ENCODE measurements around the gene MAN1A2. TPM values are rescaled to one million over a fixed set of nuclear protein-coding genes. Genes with fewer than 3 reads are reported as not detected.

The MAN1A2 gene
- total and polyA plus RNA-seq, 9 of the 15 experiments (the other 6 are each of a cell fraction or from before 2014, with no cell fraction given) = 4.2 to 38.4 (median 18.7) TPM

- TF ChIP-seq ELF4 (CRISPR knock-in tag; IDR thresholded peaks at IDR 0.05) (peak; percentile 32; the same call in 1 of the 2 replicates), HNRNPH1 (optimal IDR thresholded peaks at IDR 0.05; ENCODE audit: low read depth, low read length) (no peak), HBP1 (CRISPR knock-in tag; IDR thresholded peaks at IDR 0.05) (0 out of 2 replicates have a peak, but pooled peaks have one; percentile 57), MNT (conservative IDR thresholded peaks at IDR 0.05) (0 out of 4 replicates have a peak, but pooled peaks of 1 of the 2 experiments have one; percentile 15)
These were observed 3.0 kb upstream of the MAN1A2 start (continued) for GRCh38 chr1:117364240-117364639.

GRCh38 chr1:117365350-117366176, 1.7 kb upstream of the MAN1A2 start:
- POLR2A ChIA-PET = interaction anchor here (0.5 to 0.8 kb wide), 2 partner anchors 22 to 267 kb away, joined by 3 to 4 read pairs; no protein-coding TSS in a partner anchor
- Histone ChIP-seq H3K4me1 (replicated peaks in 1 of 2; ENCODE audit: control insufficient read depth in 2 of 2, insufficient read depth in 2 of 2, low read length in 2 of 2) (peaks cover 8 to 24% of the 10 kb centered on the region in 2 experiments; a peak in 4 of 5 replicates), H3K9me3 (replicated peaks; ENCODE audit: control insufficient read depth, insufficient read depth, low read depth, low read length) (no peaks in the 10 kb centered on the region), H3K27me3 (ENCODE audit: control insufficient read depth in 2 of 2, insufficient read depth in 2 of 2, low read length in 2 of 2) (no peaks in the 10 kb centered on the region), H3K36me3 (ENCODE audit: control insufficient read depth, insufficient read depth, low read length) (no peaks in the 10 kb centered on the region), H3K9me1 (ENCODE audit: control insufficient read depth, insufficient read depth, low read length) (no peaks in the 10 kb centered on the region), H3K9ac (ENCODE audit: insufficient read depth in 1 of 2, low read depth in 2 of 2, low read length in 2 of 2) (peak overlapping the region in 1 of 2 experiments; percentile 91; a peak in 2 of 4 replicates), H3K27ac (ENCODE audit: extremely low read depth, low read depth, low read length) (peak overlapping the region; percentile 94), H2AFZ (ENCODE audit: low read depth, low read length) (peak overlapping the region; percentile 96), H3K79me2 (ENCODE audit: control insufficient read depth, insufficient read depth, low read length) (peaks cover 46% of the 10 kb centered on the region), H3K4me2 (ENCODE audit: insufficient read depth, low read length) (peak overlapping the region; percentile 99), H4K20me1 (replicated peaks; ENCODE audit: control insufficient read depth, insufficient read depth, low read length) (no peaks in the 10 kb centered on the region), H3K4me3 (peak overlapping the region; percentile 75)
- no TSS peak for BruUV-seq (replicated peaks)
- in situ Hi-C loops (cut with MboI) (no loop called here), intact Hi-C loops (cut with micrococcal nuclease) (loop anchor here (5.0 to 10.0 kb wide), 2 partner anchors 127 to 309 kb away; no protein-coding TSS in a partner anchor)
- DNase-seq (ENCODE audit: extremely low read depth in 1 of 4, low spot score in 3 of 4) (no peak), ATAC-seq (no peak), FAIRE-seq (peak; percentile 11)
- CTCF ChIA-PET (ENCODE audit: low intra/inter-chr PET ratio) = no interaction called here
- 40% methylated on average over 8 of the region's 8 CpGs for WGBS (ENCODE audit: insufficient coverage, low coverage, missing lambda C conversion rate)
- TF ChIP-seq E2F3 (CRISPR knock-in tag; IDR thresholded peaks at IDR 0.05) = no peak
- TF ChIP-seq CTCF (IDR thresholded peaks at IDR 0.05 in 2 of 3, conservative IDR thresholded peaks at IDR 0.05 in 1 of 3; ENCODE audit: insufficient read depth in 2 of 3, low read depth in 1 of 3, low read length in 3 of 3) = no peak
- 0 out of 4 replicates have a peak, but pooled peaks of 1 of the 2 experiments have one; percentile 4 for TF ChIP-seq SIN3A (IDR thresholded peaks at IDR 0.05; ENCODE audit: borderline replicate concordance in 2 of 2, control insufficient read depth in 1 of 2, low read depth in 2 of 2, low read length in 2 of 2)
- no peak for TF ChIP-seq PBX2 (CRISPR knock-in tag; IDR thresholded peaks at IDR 0.05; ENCODE audit: low read depth)
- TF ChIP-seq PBX2 (tag; conservative IDR thresholded peaks at IDR 0.05; ENCODE audit: low read depth) = 0 out of 2 replicates have a peak, but pooled peaks have one; percentile 4

Measured in K562 (cell line).